22Rv1 (cell line): Measurements from ENCODE around the gene RMI1.

Experiments
- CTCF ChIP-seq: fragments of 450-650 bp; IDR thresholded peaks from 2 replicates; pipeline ENCODE4 v1.5.1; 2017; ENCODE audit warnings: mild to moderate bottlenecking
- ZFX ChIP-seq: fragments of 450-650 bp; IDR thresholded peaks from 2 replicates; pipeline ENCODE4 v1.6.1; 2017; ENCODE audit warnings: antibody characterized with exemption, borderline replicate concordance

- no peak for TF ChIP-seq CTCF
- no peak for TF ChIP-seq ZFX
Observed at GRCh38 chr9:83975300-83975699, 5.3 kb upstream of the RMI1 start.
